ENCODE results near the gene LRRC71.
"Not testable (repeated sequence)": the region's sequence is repeated elsewhere in the genome, so short reads cannot be mapped to it uniquely, and the experiment has no call there.

LRRC71 gene

GRCh38 chr1:156924478-156925153 is 4.2 kb downstream of the LRRC71 start:
- H3K27ac ChIP-seq, result no peak overlapping the region
- no peak for DNase-seq (ENCODE audit: low read depth, low spot score)

- no peak for DNase-seq (ENCODE audit: low read depth, low spot score)
- no peak overlapping the region for H3K27ac ChIP-seq
These were observed 5.0 kb downstream of the LRRC71 start for GRCh38 chr1:156925154-156926010.

DNA sequence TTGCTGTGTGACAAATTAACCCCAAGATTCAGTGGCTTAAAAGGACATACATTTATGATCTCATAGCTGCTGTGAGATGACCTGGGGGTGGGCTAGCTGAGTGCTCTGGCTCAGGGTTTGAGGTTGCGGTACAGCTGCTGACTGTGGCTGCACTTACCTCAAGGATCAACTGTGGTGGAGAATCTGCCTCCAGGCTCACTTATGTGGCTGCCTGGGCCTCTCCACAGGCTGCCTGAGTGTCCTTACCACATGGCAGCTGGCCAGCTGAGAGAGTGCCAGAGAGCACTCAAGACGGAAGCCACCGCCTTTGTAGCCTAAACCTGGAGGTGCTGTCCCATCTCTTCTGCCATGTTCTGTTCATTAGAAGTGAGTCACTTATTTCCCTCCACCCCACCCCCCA is 5.7 kb downstream of the LRRC71 start:
- DNase-seq (ENCODE audit: low read depth, low spot score), result peak; percentile 36
- H3K27ac ChIP-seq, result no peak overlapping the region

- not testable (repeated sequence) for H3K27ac ChIP-seq; DNase-seq (ENCODE audit: low read depth, low spot score)
These were observed 6.3 kb downstream of the LRRC71 start for GRCh38 chr1:156926695-156927094.

GRCh38 chr1:156927215-156928042 is 7.0 kb downstream of the LRRC71 start:
- DNase-seq (ENCODE audit: low read depth, low spot score), result peak; percentile 12

GRCh38 chr1:156928043-156928602 is 7.7 kb downstream of the LRRC71 start:
- DNase-seq (ENCODE audit: low read depth, low spot score), result no peak
- no peak overlapping the region for H3K27ac ChIP-seq

More at GRCh38 chr1:156927215-156928042, 7.0 kb downstream of the LRRC71 start:
- H3K27ac ChIP-seq, result no peak overlapping the region

DNA sequence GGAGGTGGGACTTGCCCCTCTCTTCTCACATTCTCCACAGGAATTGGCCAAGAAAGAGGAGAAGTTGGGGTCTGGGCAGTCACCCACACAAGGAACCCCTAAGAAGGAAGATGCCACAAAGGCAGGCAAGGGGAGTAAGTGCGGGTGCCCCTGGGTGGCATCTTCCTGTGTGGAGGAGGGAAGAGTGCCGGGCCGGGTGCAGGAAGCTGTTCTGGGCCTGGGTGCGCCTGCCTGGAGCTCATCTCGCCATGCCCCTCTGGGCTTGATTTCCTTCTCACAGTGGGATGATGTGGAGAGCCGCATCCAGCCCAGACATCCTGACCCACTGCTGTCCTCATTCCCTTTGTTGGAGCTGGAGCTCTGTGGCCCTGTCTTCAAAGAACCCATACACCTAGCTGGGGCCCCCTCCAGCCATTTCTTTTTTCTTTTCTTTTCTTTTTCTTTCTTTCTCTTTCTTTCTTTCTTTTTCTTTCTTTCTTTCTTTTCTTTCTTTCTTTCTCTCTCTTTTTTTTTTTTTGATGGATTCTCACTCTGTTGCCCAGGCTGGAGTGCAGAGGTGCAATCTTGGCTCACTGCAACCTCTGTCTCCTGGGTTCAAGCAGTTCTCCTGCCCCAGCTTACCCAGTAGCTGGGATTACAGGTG is 9.3 kb downstream of the LRRC71 start:
- H3K27ac ChIP-seq, result no peak overlapping the region

GRCh38 chr1:156930483-156930882 is 10.1 kb downstream of the LRRC71 start:
- H3K27ac ChIP-seq, result no peak overlapping the region
- no peak for DNase-seq (ENCODE audit: low read depth, low spot score)

More for the DNA sequence above, 9.3 kb downstream of the LRRC71 start:
- no peak for DNase-seq (ENCODE audit: low read depth, low spot score)

GRCh38 chr1:156931211-156931952 is 10.9 kb downstream of the LRRC71 start:
- no peak for DNase-seq (ENCODE audit: low read depth, low spot score)
- no peak overlapping the region for H3K27ac ChIP-seq

- no peak overlapping the region for H3K27ac ChIP-seq
- no peak for DNase-seq (ENCODE audit: low read depth, low spot score)
These were observed 11.7 kb downstream of the LRRC71 start for GRCh38 chr1:156931974-156932710.

GRCh38 chr1:156933136-156933535 is 12.7 kb downstream of the LRRC71 start:
- no peak overlapping the region for H3K27ac ChIP-seq
- DNase-seq (ENCODE audit: low read depth, low spot score), result no peak

DNA sequence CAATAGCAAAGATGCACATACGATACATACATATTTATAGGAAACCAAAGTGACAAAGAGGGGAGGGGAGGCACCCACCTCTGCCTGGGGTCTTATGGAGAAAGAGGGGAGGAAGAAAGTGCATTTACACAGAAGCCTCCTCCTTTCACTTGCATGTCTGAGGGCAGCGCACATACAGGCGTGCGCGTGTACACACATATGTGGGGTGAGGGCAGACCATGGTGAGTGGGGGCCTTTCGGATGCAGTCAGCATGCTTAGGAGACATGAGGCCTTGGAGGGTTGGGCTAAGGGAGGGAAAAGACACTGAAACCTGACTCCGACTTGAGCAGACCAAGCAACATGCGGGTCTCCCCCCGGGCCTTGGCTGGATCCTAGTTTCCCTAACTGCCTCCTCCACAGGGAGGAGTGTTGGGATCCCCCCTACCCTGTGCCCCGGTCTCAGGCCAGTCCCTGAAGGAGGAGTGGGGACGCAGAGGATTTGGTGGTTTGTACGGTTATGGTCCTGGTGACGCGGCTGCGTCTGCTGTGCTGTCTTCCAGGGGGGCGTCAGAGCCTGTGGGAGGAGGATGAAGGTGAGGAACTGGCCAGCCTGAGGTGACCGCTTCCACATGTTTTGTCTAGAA is 15.2 kb downstream of the LRRC71 start:
- H3K27ac ChIP-seq, result no peak overlapping the region
- no peak for DNase-seq (ENCODE audit: low read depth, low spot score)

DNA sequence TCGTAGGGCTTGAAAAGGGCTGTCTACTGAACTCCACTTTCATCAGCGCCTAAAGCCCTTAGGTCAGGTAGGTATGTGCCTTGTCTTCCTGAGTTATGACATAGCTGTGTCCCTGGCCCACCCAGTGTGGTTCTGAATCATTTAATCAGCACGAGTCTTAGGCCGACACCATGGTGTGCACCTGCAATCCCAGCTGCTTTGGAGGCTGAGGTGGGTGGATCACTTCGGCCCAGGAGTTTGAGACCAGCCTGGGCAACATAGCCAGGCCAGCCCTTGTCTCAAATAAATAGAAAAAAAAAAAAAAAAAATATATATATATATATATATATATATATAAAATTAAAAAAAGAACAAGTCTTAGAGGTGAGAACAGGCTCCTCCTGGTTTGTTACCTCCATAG is 15.8 kb downstream of the LRRC71 start:
- H3K27ac ChIP-seq, result no peak overlapping the region
- DNase-seq (ENCODE audit: low read depth, low spot score), result no peak

- DNase-seq (ENCODE audit: low read depth, low spot score), result no peak
- H3K27ac ChIP-seq, result no peak overlapping the region
These were observed 16.3 kb downstream of the LRRC71 start for GRCh38 chr1:156936721-156937220.

GRCh38 chr1:156937883-156938282 is 17.5 kb downstream of the LRRC71 start:
- no peak for DNase-seq (ENCODE audit: low read depth, low spot score)
- H3K27ac ChIP-seq, result no peak overlapping the region

DNA sequence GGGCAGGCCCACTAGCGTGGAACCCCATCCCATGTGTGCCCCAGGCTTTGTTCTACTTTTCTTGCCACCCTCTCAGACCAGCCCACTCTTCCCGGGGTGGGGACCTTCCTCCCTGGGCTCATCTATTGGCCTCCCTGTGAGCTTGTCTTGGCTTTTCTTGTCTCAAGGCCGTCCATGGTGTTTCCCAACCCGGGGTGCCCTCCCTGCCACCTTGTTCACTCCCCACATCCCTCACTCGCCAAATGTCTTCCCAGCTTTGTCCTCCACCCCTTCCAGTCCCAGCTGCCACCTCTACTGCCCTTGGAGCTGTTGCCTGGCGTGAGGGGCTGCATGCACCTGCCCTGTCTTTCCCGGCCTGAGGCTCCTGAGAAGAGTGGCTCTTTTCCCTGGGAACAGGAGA is 18.4 kb downstream of the LRRC71 start:
- no peak overlapping the region for H3K27ac ChIP-seq
- DNase-seq (ENCODE audit: low read depth, low spot score), result no peak

DNA sequence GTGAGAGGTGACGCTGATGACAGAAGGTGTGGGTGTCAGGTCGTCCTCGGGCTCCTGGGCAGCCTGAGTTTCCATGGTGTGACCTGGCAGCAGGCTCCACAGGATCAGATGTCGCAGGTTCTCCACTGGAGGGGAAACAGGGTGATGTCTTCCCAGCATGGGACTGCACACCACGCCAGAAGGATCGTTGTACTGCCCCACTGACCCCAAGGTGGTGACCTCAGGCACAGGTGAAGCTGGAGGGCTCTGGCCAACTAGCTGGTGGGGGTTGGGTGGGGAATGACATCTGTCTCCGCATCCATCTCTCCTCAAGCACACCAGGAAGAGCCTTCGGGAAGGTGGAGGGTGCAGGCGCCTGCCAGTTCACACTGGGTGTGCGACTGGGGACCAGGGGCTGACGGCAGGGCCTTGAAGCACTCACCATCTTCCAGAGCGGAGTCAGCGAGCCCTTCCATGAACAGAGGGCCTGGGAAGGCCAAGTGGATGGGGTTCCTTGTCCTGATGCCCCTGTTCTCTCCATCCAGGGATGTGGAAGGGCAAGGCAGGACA is 19.4 kb downstream of the LRRC71 start:
- no peak for DNase-seq (ENCODE audit: low read depth, low spot score)

GRCh38 chr1:156941675-156942074 is 21.2 kb downstream of the LRRC71 start:
- H3K27ac ChIP-seq, result no peak overlapping the region
- DNase-seq (ENCODE audit: low read depth, low spot score), result no peak

More for the DNA sequence above, 19.4 kb downstream of the LRRC71 start:
- H3K27ac ChIP-seq, result no peak overlapping the region

Measured in epithelial cell of prostate (primary cell).